WERI-Rb-1 (cell line): ENCODE data around the gene GRIA1.
A peak's percentile ranks its signal among the peaks of the same experiment; 100 is the strongest.

ENCODE experiments used
- DNase-seq: peaks from one replicate; pipeline ENCODE4 v3.0.0-alpha.2; 2020
- H3K27ac ChIP-seq: fragments of 250-450 bp; sonication (Bioruptor Pico); 2 replicates; pipeline ENCODE4 v1.5.1; 2020; ENCODE audit warnings: mild to moderate bottlenecking, moderate library complexity
- H3K27me3 ChIP-seq: fragments of 250-450 bp; sonication (Bioruptor Pico); 2 replicates; pipeline ENCODE4 v1.5.1; 2021; ENCODE audit warnings: mild to moderate bottlenecking, low read depth, moderate library complexity; ENCODE audit not compliant: insufficient read depth, severe bottlenecking
- H3K36me3 ChIP-seq: fragments of 250-450 bp; sonication (Bioruptor Pico); 2 replicates; pipeline ENCODE4 v1.5.1; 2020; ENCODE audit warnings: mild to moderate bottlenecking, moderate library complexity
- H3K4me3 ChIP-seq: 2 replicates; pipeline ENCODE4 v1.5.1; 2011; ENCODE audit warnings: low read depth, mild to moderate bottlenecking, control low read depth, low read length
- H3K9me3 ChIP-seq: fragments of 250-450 bp; sonication (Bioruptor Pico); 2 replicates; pipeline ENCODE4 v1.5.1; 2021; ENCODE audit warnings: mild to moderate bottlenecking, moderate library complexity; ENCODE audit not compliant: severe bottlenecking
- CTCF ChIP-seq: IDR thresholded peaks from 2 replicates; pipeline ENCODE4 v1.5.1; 2011; ENCODE audit warnings: low read depth, mild to moderate bottlenecking, control low read depth, inconsistent platforms, low read length

Gene GRIA1

GRCh38 chr5:153515301-153515700, 24.8 kb downstream of the GRIA1 start:
- H3K36me3 ChIP-seq, result no peaks in the 10 kb centered on the region
- no peak overlapping the region for H3K4me3 ChIP-seq
- H3K27ac ChIP-seq, result no peak overlapping the region
- no peak for TF ChIP-seq CTCF
- peaks cover 4% of the 10 kb centered on the region for H3K9me3 ChIP-seq
- H3K27me3 ChIP-seq, result no peaks in the 10 kb centered on the region
- no peak for DNase-seq

- H3K36me3 ChIP-seq, result no peaks in the 10 kb centered on the region
- no peaks in the 10 kb centered on the region for H3K27me3 ChIP-seq
- H3K9me3 ChIP-seq, result peaks cover 4% of the 10 kb centered on the region
- no peak for DNase-seq
- no peak overlapping the region for H3K4me3 ChIP-seq
- H3K27ac ChIP-seq, result peak overlapping the region; percentile 43; the same call in 1 of the 2 replicates
- no peak for TF ChIP-seq CTCF
These were observed 26.2 kb downstream of the GRIA1 start for GRCh38 chr5:153516504-153517240.

- Histone ChIP-seq H3K9me3 (peaks cover 4% of the 10 kb centered on the region), H3K4me3 (no peak overlapping the region), H3K36me3 (no peaks in the 10 kb centered on the region), H3K27ac (peak overlapping the region; percentile 43; the same call in 1 of the 2 replicates), H3K27me3 (no peaks in the 10 kb centered on the region)
- TF ChIP-seq CTCF, result no peak
- DNase-seq, result peak; percentile 43
These were observed 26.8 kb downstream of the GRIA1 start for GRCh38 chr5:153517241-153517611.

- H3K27ac ChIP-seq, result no peak overlapping the region
- no peak for DNase-seq
- no peak overlapping the region for H3K4me3 ChIP-seq
- H3K27me3 ChIP-seq, result no peaks in the 10 kb centered on the region
- no peak for TF ChIP-seq CTCF
- H3K9me3 ChIP-seq, result no peaks in the 10 kb centered on the region
- no peaks in the 10 kb centered on the region for H3K36me3 ChIP-seq
These were observed 29.7 kb downstream of the GRIA1 start for GRCh38 chr5:153520137-153520536.

- Histone ChIP-seq H3K4me3 (no peak overlapping the region), H3K27ac (no peak overlapping the region), H3K9me3 (no peaks in the 10 kb centered on the region), H3K36me3 (no peaks in the 10 kb centered on the region), H3K27me3 (no peaks in the 10 kb centered on the region)
- no peak for TF ChIP-seq CTCF
- DNase-seq, result no peak
These were observed 30.5 kb downstream of the GRIA1 start for GRCh38 chr5:153520952-153521351.

GRCh38 chr5:153523211-153523610, 32.7 kb downstream of the GRIA1 start:
- H3K36me3 ChIP-seq, result no peaks in the 10 kb centered on the region
- TF ChIP-seq CTCF, result no peak
- no peak for DNase-seq
- no peaks in the 10 kb centered on the region for H3K27me3 ChIP-seq
- H3K27ac ChIP-seq, result no peak overlapping the region
- no peaks in the 10 kb centered on the region for H3K9me3 ChIP-seq
- H3K4me3 ChIP-seq, result no peak overlapping the region
